Adrenal gland (tissue), 12 donors: ENCODE results near the gene ADGRB2. TPM values are rescaled to one million over a fixed set of nuclear protein-coding genes. Genes with fewer than 3 reads are reported as not detected.

Experiments used
- DNase-seq, 7 donors: peaks; one replicate each; pipeline ENCODE4 v3.0.0-alpha.2; 2019 to 2020
- H3K27ac ChIP-seq, 5 donors: fragments of 200-600 bp; sonication (generic) in 4 of 5; 1 replicate in 3 of 5; 2 replicates in 2 of 5; pipeline versions ENCODE4 v1.5.1 to v1.8.0; 2016 to 2020; ENCODE audit warnings: mild to moderate bottlenecking in 1 of 5
- H3K27me3 ChIP-seq: fragments of 200-600 bp; 2 replicates; pipeline ENCODE4 v1.8.0; 2021
- H3K36me3 ChIP-seq, 2 donors: fragments of 200-600 bp; replicated peaks in 1 of 2; 1 replicate in 1 of 2; 2 replicates in 1 of 2; pipeline versions ENCODE4 v1.5.1 to v1.8.0; 2018 to 2022
- H3K4me1 ChIP-seq, 2 donors: fragments of 200-600 bp; replicated peaks in 1 of 2; 1 replicate in 1 of 2; 2 replicates in 1 of 2; pipeline versions ENCODE4 v1.5.1 to v1.8.0; 2018 to 2021
- H3K4me3 ChIP-seq, 4 donors: fragments of 200-600 bp; sonication (generic) in 3 of 4; one replicate each; pipeline ENCODE4 v1.5.1; 2016 to 2018
- H3K9me3 ChIP-seq, 3 donors: fragments of 200-600 bp; sonication (generic) in 1 of 3; replicated peaks in 1 of 3; 1 replicate in 2 of 3; 2 replicates in 1 of 3; pipeline versions ENCODE4 v1.5.1 to v1.8.0; 2016 to 2021
- POLR2A ChIP-seq, 2 donors: fragments of 450-650 bp; IDR thresholded peaks; one replicate each; pipeline ENCODE4 v1.6.1; 2017; ENCODE audit warnings: antibody characterized with exemption in 2 of 2, mild to moderate bottlenecking in 2 of 2, moderate library complexity in 1 of 2
- WGBS, 4 donors: extraction: QIAGEN DNeasy Blood & Tissue Kit in 2 of 4; methylation state at CpG; one replicate each; pipeline versions ENCODE4 v1.1.5 to v1.1.7; 2013 to 2017; 5-methylcytosine and 5-hydroxymethylcytosine counted together
- intact Hi-C, 2 donors: fragments of 100-400 bp; cut with DNase I; formaldehyde crosslinking; loops; one replicate each; pipeline versions ENCODE4 v1.14.1 to v1.15.0; 2022 to 2023
- polyA plus RNA-seq, 3 donors: library from polyadenylated mRNA; stranded (reverse); fragments of 200-250 nt in 2 of 3; fragments of 350-450 nt in 1 of 3; fragmentation: Illumina TruSeq in 1 of 3; extraction: RNeasy Lipid Tissue Mini Kit (QIAGEN cat#74804) in 1 of 3; gene quantifications; one replicate each; pipeline ENCODE4 v1.2.3, GENCODE V29; 2013 to 2014
- total RNA-seq, 9 donors: library from RNA; depleted of rRNA in 4 of 9; stranded (reverse); fragments of >200 nt in 4 of 9; fragments of 120-200 nt in 1 of 9; fragmentation: NEBNext Ultra II Directional in 1 of 9; extraction: Animal tissue kit (Norgen Biotek cat#: 25700) in 1 of 9; gene quantifications; one replicate each; pipeline versions ENCODE4 v1.1.0 to v1.2.4, GENCODE V29; 2013 to 2023
- TF ChIP-seq, protein P1 (sequence below), 6 experiments: fragments of 450-650 bp in 4 of 6; fragments of 200-600 bp in 2 of 6; sonication (generic) in 1 of 6; IDR thresholded peaks; 1 replicate in 5 of 6; 2 replicates in 1 of 6; pipeline versions ENCODE4 v1.5.1 to v1.8.0; 2016 to 2021; ENCODE audit warnings: antibody characterized with exemption in 6 of 6, mild to moderate bottlenecking in 2 of 6, moderate library complexity in 1 of 6
- donor health status: healthy with polysubstance abuse.
- donor health status: Bipolar disorder and iron deficiency.
- donor health status: DM: yes; HTN: yes; CAD: no.
- donor health status: DM: no; HTN: no; CAD: no.
- donor health status: DM: no; HTN: no; CAD: no.
- donor health status: DM: yes; HTN: yes; CAD: no.

ADGRB2 gene
- total and polyA plus RNA-seq, 12 donors = 1.8 to 57.3 (median 5.1) TPM

GRCh38 chr1:31732751-31733289 lies 31.3 kb downstream of the ADGRB2 start:
- intact Hi-C loops = no loop called here
- Histone ChIP-seq H3K36me3 (no peaks in the 10 kb centered on the region), H3K4me1 (no peaks in the 10 kb centered on the region), H3K27me3 (no peaks in the 10 kb centered on the region), H3K9me3 (no peaks in the 10 kb centered on the region), H3K27ac (no peak overlapping the region), H3K4me3 (no peak overlapping the region)
- 86 to 93% (median 92%) methylated on average over 15 to 18 of the region's 18 CpGs for WGBS, 4 donors
- TF ChIP-seq, protein P1, sequence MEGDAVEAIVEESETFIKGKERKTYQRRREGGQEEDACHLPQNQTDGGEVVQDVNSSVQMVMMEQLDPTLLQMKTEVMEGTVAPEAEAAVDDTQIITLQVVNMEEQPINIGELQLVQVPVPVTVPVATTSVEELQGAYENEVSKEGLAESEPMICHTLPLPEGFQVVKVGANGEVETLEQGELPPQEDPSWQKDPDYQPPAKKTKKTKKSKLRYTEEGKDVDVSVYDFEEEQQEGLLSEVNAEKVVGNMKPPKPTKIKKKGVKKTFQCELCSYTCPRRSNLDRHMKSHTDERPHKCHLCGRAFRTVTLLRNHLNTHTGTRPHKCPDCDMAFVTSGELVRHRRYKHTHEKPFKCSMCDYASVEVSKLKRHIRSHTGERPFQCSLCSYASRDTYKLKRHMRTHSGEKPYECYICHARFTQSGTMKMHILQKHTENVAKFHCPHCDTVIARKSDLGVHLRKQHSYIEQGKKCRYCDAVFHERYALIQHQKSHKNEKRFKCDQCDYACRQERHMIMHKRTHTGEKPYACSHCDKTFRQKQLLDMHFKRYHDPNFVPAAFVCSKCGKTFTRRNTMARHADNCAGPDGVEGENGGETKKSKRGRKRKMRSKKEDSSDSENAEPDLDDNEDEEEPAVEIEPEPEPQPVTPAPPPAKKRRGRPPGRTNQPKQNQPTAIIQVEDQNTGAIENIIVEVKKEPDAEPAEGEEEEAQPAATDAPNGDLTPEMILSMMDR (IDR thresholded peaks at IDR 0.05) = no peak
- no peak for TF ChIP-seq POLR2A (IDR thresholded peaks at IDR 0.05)
- no peak for DNase-seq

GRCh38 chr1:31732343-31732742 lies 31.8 kb downstream of the ADGRB2 start:
- TF ChIP-seq, protein P1 (IDR thresholded peaks at IDR 0.05) = no peak
- no peak for TF ChIP-seq POLR2A (IDR thresholded peaks at IDR 0.05)
- no peaks in the 10 kb centered on the region for H3K9me3 ChIP-seq
- 84 to 92% (median 86%) methylated on average over 2 to 6 of the region's 6 CpGs; no CpG with 5 or more reads in 1 of the 4 donors for WGBS, 4 donors
- no peak overlapping the region for H3K4me3 ChIP-seq
- H3K4me1 ChIP-seq = no peaks in the 10 kb centered on the region
- DNase-seq = no peak
- H3K27ac ChIP-seq = no peak overlapping the region
- intact Hi-C loops = no loop called here
- H3K36me3 ChIP-seq = no peaks in the 10 kb centered on the region
- H3K27me3 ChIP-seq = no peaks in the 10 kb centered on the region

DNA sequence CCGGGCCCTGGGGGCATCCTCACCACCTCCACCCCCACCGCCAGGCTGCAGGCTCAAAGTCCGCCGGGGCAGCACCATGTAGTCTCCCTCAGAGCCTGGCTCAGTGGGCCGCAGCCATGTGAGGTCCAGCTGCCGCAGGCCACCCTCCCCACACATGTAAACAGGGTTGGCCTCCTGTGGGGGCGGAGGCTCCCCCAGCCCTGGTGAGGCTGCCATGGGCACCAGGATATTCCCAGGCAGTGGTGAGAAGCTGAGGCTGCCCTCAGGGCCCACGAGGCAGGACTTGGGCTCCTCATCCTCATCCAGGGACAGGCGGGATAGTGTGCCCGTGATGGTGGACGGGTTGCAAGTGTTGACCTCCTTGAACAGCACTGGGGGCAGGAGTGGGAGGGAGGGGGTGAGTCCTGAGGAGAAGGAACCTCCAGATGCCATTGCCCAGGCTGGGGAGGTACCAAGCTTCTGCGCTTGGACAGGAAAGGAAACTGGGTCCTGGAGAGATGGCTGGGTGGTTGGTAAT lies 33.0 kb downstream of the ADGRB2 start:
- no peak for DNase-seq
- no peaks in the 10 kb centered on the region for H3K27me3 ChIP-seq
- 92 to 96% (median 93%) methylated on average over 6 to 12 of the region's 12 CpGs for WGBS, 4 donors
- intact Hi-C loops = no loop called here
- H3K9me3 ChIP-seq = no peaks in the 10 kb centered on the region
- no peak for TF ChIP-seq POLR2A (IDR thresholded peaks at IDR 0.05)
- no peak overlapping the region for H3K27ac ChIP-seq
- no peak overlapping the region for H3K4me3 ChIP-seq
- no peaks in the 10 kb centered on the region for H3K36me3 ChIP-seq
- no peaks in the 10 kb centered on the region for H3K4me1 ChIP-seq

DNA sequence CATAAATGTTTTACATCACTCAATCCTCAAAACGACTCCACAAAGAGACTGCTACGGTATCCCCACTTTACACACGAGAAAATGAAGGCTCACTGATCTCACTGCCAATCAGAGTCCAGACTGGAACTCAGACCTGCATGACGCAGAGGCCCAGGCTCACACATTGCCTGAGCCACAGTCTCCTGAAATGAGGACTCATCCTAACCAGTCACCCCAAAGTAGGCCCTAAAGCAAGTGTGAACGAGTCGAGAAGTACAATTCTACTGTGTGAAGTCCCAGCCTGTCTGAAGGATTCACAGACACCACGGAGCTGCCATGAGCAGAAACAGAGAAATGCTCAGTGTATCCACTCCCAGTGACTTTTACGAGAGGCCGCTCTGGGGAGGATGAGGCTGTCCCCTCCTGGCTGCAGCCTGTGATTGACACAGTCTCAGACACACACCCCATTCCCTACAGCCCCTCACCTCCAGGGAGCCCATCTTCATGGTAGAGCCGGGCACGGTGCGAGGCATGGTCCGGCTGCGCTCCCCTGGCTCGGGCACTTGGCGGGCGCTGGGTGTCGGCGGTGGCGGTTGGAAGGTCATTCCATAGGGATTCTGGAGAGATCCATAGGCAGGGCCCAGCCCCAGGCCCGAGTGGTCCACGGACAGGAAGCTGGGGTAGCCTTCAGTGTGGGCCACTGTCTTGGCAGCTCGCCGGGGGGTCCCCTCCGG lies 33.6 kb downstream of the ADGRB2 start:
- Histone ChIP-seq H3K27ac (no peak overlapping the region), H3K36me3 (no peaks in the 10 kb centered on the region), H3K4me1 (no peaks in the 10 kb centered on the region), H3K9me3 (no peaks in the 10 kb centered on the region), H3K4me3 (no peak overlapping the region), H3K27me3 (no peaks in the 10 kb centered on the region)
- intact Hi-C loops = no loop called here
- DNase-seq = no peak
- TF ChIP-seq, protein P1 (IDR thresholded peaks at IDR 0.05) = no peak
- no peak for TF ChIP-seq POLR2A (IDR thresholded peaks at IDR 0.05)
- WGBS, 4 donors = 92 to 95% (median 93%) methylated on average over 20 to 25 of the region's 25 CpGs
